ENCODE data around the gene ACIN1.
"Not testable (repeated sequence)": the region's sequence is repeated elsewhere in the genome, so short reads cannot be mapped to it uniquely, and the experiment has no call there.

ACIN1 gene

DNA sequence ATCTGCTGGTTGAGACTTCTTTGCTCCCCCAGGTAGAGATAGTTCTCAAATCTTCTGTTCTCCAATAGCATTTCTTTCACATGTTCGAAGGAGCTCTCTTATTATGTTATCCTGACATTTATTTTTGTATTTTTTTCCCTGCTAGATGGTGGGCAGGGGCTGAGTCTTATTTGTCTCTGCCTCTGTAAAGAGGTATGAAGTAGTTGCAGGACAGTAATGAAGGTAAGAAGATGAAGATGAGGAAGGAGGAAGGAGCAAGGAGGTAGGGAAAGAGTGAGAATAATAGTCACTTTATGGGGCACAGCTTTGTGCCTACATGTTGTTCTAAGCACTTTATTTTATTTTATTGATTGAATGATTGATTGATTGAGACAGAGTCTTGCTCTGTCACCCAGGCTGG is 14.8 kb upstream of the ACIN1 start:
- peaks cover 20% of the 10 kb centered on the region for H3K4me1 ChIP-seq (ENCODE audit: control insufficient read depth, insufficient read depth, low read depth, low read length)
- H4K91ac ChIP-seq (ENCODE audit: low read length) = no peak overlapping the region
- no peak overlapping the region for H3K4me2 ChIP-seq (ENCODE audit: low read length, poor library complexity, severe bottlenecking)
- H4K8ac ChIP-seq (ENCODE audit: low read length) = no peak overlapping the region
- H3K23ac ChIP-seq (ENCODE audit: low read length in 2 of 2) = no peak overlapping the region
- H3K4me3 ChIP-seq (ENCODE audit: insufficient read depth in 1 of 2, low read depth in 1 of 2, low read length in 2 of 2) = no peak overlapping the region
- H2AFZ ChIP-seq (ENCODE audit: low read depth, low read length) = no peak overlapping the region
- H3K9ac ChIP-seq (ENCODE audit: low read length) = no peak overlapping the region
- H2BK120ac ChIP-seq (ENCODE audit: low read depth, low read length) = no peak overlapping the region
- 100% methylated on average over 1 of the region's 1 CpG for WGBS
- no peaks in the 10 kb centered on the region for H3K36me3 ChIP-seq (ENCODE audit: control insufficient read depth in 1 of 2, insufficient read depth in 2 of 2, low read depth in 1 of 2, low read length in 2 of 2)
- no peaks in the 10 kb centered on the region for H3K79me1 ChIP-seq (replicated peaks; ENCODE audit: low read length, poor library complexity, severe bottlenecking)
- H2AK5ac ChIP-seq (ENCODE audit: low read length, severe bottlenecking) = no peak overlapping the region
- H3K14ac ChIP-seq (ENCODE audit: low read length in 2 of 2) = no peak overlapping the region
- H2BK12ac ChIP-seq (ENCODE audit: low read length in 2 of 2) = no peak overlapping the region
- H3K9me3 ChIP-seq (ENCODE audit: control insufficient read depth, low read length) = no peaks in the 10 kb centered on the region
- no peak overlapping the region for H2BK15ac ChIP-seq (ENCODE audit: low read depth, poor library complexity, severe bottlenecking)
- no peak overlapping the region for H2BK5ac ChIP-seq (ENCODE audit: low read depth, low read length, poor library complexity, severe bottlenecking)
- no peak overlapping the region for H3K4ac ChIP-seq (ENCODE audit: low read depth in 1 of 2, low read length in 2 of 2)
- H3K27ac ChIP-seq (ENCODE audit: low read length, poor library complexity, severe bottlenecking) = no peak overlapping the region
- H3K27me3 ChIP-seq (ENCODE audit: control insufficient read depth in 1 of 2, insufficient read depth in 1 of 2, low read length in 2 of 2) = peaks cover 3 to 4% of the 10 kb centered on the region in 2 experiments
- no peak overlapping the region for H3K18ac ChIP-seq (ENCODE audit: low read depth in 1 of 2, low read length in 2 of 2)
- DNase-seq = no peak

DNA sequence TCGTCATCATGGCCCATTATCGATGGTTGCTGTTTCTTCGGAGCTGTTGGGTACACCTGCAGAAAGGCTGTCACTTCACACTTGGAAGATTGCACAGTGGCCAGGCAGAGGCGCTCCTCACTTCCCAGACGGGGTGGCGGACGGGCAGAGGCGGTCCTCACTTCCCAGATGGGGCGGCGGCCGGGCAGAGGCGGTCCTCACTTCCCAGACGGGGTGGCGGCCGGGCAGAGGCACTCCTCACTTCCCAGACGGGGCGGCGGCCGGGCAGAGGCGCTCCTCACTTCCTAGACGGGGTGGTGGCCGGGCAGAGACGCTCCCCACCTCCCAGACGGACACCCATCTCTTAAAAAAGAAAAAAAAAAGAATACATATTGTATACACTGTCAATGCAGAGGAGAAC is 13.2 kb upstream of the ACIN1 start:
- H3K4me3 ChIP-seq (ENCODE audit: insufficient read depth in 1 of 2, low read depth in 1 of 2, low read length in 2 of 2); H2AFZ ChIP-seq (ENCODE audit: low read depth, low read length); H3K23ac ChIP-seq (ENCODE audit: low read length in 2 of 2); H2BK15ac ChIP-seq (ENCODE audit: low read depth, poor library complexity, severe bottlenecking); H2BK5ac ChIP-seq (ENCODE audit: low read depth, low read length, poor library complexity, severe bottlenecking); H3K9me3 ChIP-seq (ENCODE audit: control insufficient read depth, low read length); H3K4me2 ChIP-seq (ENCODE audit: low read length, poor library complexity, severe bottlenecking); H3K18ac ChIP-seq (ENCODE audit: low read depth in 1 of 2, low read length in 2 of 2); H3K14ac ChIP-seq (ENCODE audit: low read length in 2 of 2); H2AK5ac ChIP-seq (ENCODE audit: low read length, severe bottlenecking); H2BK120ac ChIP-seq (ENCODE audit: low read depth, low read length); DNase-seq; H3K27me3 ChIP-seq (ENCODE audit: control insufficient read depth in 1 of 2, insufficient read depth in 1 of 2, low read length in 2 of 2); H3K27ac ChIP-seq (ENCODE audit: low read length, poor library complexity, severe bottlenecking); H3K9ac ChIP-seq (ENCODE audit: low read length); H2BK12ac ChIP-seq (ENCODE audit: low read length in 2 of 2); H3K36me3 ChIP-seq (ENCODE audit: control insufficient read depth in 1 of 2, insufficient read depth in 2 of 2, low read depth in 1 of 2, low read length in 2 of 2); H3K79me1 ChIP-seq (replicated peaks; ENCODE audit: low read length, poor library complexity, severe bottlenecking); H4K91ac ChIP-seq (ENCODE audit: low read length); H3K4ac ChIP-seq (ENCODE audit: low read depth in 1 of 2, low read length in 2 of 2); H4K8ac ChIP-seq (ENCODE audit: low read length): not testable (repeated sequence)
- whole genome bisulfite sequencing = 98% methylated on average over 15 of the region's 24 CpGs
- H3K4me1 ChIP-seq (ENCODE audit: control insufficient read depth, insufficient read depth, low read depth, low read length) = peaks cover 10% of the 10 kb centered on the region

GRCh38 chr14:23107620-23108019 is 12.7 kb upstream of the ACIN1 start:
- H3K4me1 ChIP-seq (ENCODE audit: control insufficient read depth, insufficient read depth, low read depth, low read length); H2AFZ ChIP-seq (ENCODE audit: low read depth, low read length); H2BK15ac ChIP-seq (ENCODE audit: low read depth, poor library complexity, severe bottlenecking); H3K4me3 ChIP-seq (ENCODE audit: insufficient read depth in 1 of 2, low read depth in 1 of 2, low read length in 2 of 2); H3K18ac ChIP-seq (ENCODE audit: low read depth in 1 of 2, low read length in 2 of 2); H4K8ac ChIP-seq (ENCODE audit: low read length); H3K9me3 ChIP-seq (ENCODE audit: control insufficient read depth, low read length); H4K91ac ChIP-seq (ENCODE audit: low read length); H3K79me1 ChIP-seq (replicated peaks; ENCODE audit: low read length, poor library complexity, severe bottlenecking); H2AK5ac ChIP-seq (ENCODE audit: low read length, severe bottlenecking); H2BK12ac ChIP-seq (ENCODE audit: low read length in 2 of 2); H3K9ac ChIP-seq (ENCODE audit: low read length); H3K14ac ChIP-seq (ENCODE audit: low read length in 2 of 2); H3K4me2 ChIP-seq (ENCODE audit: low read length, poor library complexity, severe bottlenecking); H3K36me3 ChIP-seq (ENCODE audit: control insufficient read depth in 1 of 2, insufficient read depth in 2 of 2, low read depth in 1 of 2, low read length in 2 of 2); H3K27ac ChIP-seq (ENCODE audit: low read length, poor library complexity, severe bottlenecking); H2BK5ac ChIP-seq (ENCODE audit: low read depth, low read length, poor library complexity, severe bottlenecking); H3K27me3 ChIP-seq (ENCODE audit: control insufficient read depth in 1 of 2, insufficient read depth in 1 of 2, low read length in 2 of 2); H2BK120ac ChIP-seq (ENCODE audit: low read depth, low read length); H3K4ac ChIP-seq (ENCODE audit: low read depth in 1 of 2, low read length in 2 of 2); H3K23ac ChIP-seq (ENCODE audit: low read length in 2 of 2); DNase-seq: not testable (repeated sequence)
- WGBS = no CpG with 5 or more reads among the region's 5 CpGs

DNA sequence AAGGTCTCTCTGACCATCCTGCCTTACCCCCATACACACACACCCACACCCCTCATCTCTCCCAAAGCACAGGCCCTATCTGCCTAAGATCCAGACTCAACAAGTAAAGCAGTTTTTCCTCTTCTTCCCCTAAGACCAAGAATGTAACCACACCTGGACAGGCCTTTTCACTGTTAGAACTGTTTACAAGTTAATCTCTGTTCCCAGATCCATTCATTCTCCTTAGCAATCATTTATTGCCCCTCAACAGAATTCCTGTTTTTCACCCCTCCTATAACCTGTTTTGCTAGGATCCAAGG is 11.8 kb upstream of the ACIN1 start:
- H3K9me3 ChIP-seq (ENCODE audit: control insufficient read depth, low read length) = no peaks in the 10 kb centered on the region
- no peak overlapping the region for H2BK12ac ChIP-seq (ENCODE audit: low read length in 2 of 2)
- no peak overlapping the region for H2AFZ ChIP-seq (ENCODE audit: low read depth, low read length)
- no peak overlapping the region for H3K4me2 ChIP-seq (ENCODE audit: low read length, poor library complexity, severe bottlenecking)
- no peak overlapping the region for H3K18ac ChIP-seq (ENCODE audit: low read depth in 1 of 2, low read length in 2 of 2)
- peak overlapping the region; percentile 31 for H2AK5ac ChIP-seq (ENCODE audit: low read length, severe bottlenecking)
- H3K14ac ChIP-seq (ENCODE audit: low read length in 2 of 2) = no peak overlapping the region
- no peak for DNase-seq
- no peak overlapping the region for H2BK5ac ChIP-seq (ENCODE audit: low read depth, low read length, poor library complexity, severe bottlenecking)
- no peak overlapping the region for H2BK15ac ChIP-seq (ENCODE audit: low read depth, poor library complexity, severe bottlenecking)
- no peak overlapping the region for H4K8ac ChIP-seq (ENCODE audit: low read length)
- H3K4me3 ChIP-seq (ENCODE audit: insufficient read depth in 1 of 2, low read depth in 1 of 2, low read length in 2 of 2) = no peak overlapping the region
- H3K4ac ChIP-seq (ENCODE audit: low read depth in 1 of 2, low read length in 2 of 2) = no peak overlapping the region
- no peak overlapping the region for H2BK120ac ChIP-seq (ENCODE audit: low read depth, low read length)
- no peak overlapping the region for H4K91ac ChIP-seq (ENCODE audit: low read length)
- H3K9ac ChIP-seq (ENCODE audit: low read length) = no peak overlapping the region
- peaks cover 3 to 4% of the 10 kb centered on the region in 2 experiments for H3K27me3 ChIP-seq (ENCODE audit: control insufficient read depth in 1 of 2, insufficient read depth in 1 of 2, low read length in 2 of 2)
- H3K23ac ChIP-seq (ENCODE audit: low read length in 2 of 2) = no peak overlapping the region
- no peaks in the 10 kb centered on the region for H3K36me3 ChIP-seq (ENCODE audit: control insufficient read depth in 1 of 2, insufficient read depth in 2 of 2, low read depth in 1 of 2, low read length in 2 of 2)
- no peak overlapping the region for H3K27ac ChIP-seq (ENCODE audit: low read length, poor library complexity, severe bottlenecking)
- peaks cover 6% of the 10 kb centered on the region for H3K4me1 ChIP-seq (ENCODE audit: control insufficient read depth, insufficient read depth, low read depth, low read length)
- peaks cover 2% of the 10 kb centered on the region for H3K79me1 ChIP-seq (replicated peaks; ENCODE audit: low read length, poor library complexity, severe bottlenecking)
